ENCODE measurements around the gene PTGS1.

Gene PTGS1

GRCh38 chr9:122376796-122377195 is 6.0 kb downstream of the PTGS1 start:
- DNase-seq, result no peak

GRCh38 chr9:122377241-122378164 is 6.7 kb downstream of the PTGS1 start:
- DNase-seq, result no peak

DNA sequence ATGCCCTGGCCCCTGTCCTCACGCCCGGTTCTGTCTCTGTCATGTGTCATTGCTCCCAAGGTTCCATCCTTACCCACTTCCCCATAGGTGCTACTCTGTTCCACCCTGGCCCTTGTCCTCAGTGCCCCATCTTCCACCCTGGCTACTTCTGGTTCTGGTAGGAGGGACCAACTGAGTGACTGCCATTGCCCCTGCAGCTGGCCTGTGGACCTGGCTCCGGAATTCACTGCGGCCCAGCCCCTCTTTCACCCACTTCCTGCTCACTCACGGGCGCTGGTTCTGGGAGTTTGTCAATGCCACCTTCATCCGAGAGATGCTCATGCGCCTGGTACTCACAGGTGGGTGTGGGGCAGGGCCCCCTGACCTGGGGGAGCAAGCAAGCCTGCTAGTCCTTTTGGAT is 7.4 kb downstream of the PTGS1 start:
- DNase-seq, result no peak

DNA sequence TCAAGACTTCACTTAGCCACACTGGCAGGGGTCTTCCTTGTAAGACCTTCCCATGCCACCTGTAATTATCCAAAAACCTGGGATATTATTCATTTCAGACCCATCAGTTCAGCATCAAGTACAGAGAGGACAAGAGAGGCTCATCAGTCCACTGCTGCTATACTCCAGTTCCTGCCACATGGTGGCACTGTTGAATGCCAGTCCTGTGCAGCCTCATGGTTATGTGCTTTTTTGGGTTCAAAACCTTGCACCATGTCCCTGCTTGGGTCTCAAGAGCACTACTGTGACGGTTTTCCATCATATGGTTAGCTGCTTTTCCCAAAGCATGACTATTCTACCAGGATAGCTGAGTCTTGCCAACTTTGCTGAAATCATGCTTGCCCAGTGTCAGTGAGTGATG is 8.5 kb downstream of the PTGS1 start:
- DNase-seq, result no peak

GRCh38 chr9:122380293-122380692 is 9.5 kb downstream of the PTGS1 start:
- DNase-seq, result no peak

DNA sequence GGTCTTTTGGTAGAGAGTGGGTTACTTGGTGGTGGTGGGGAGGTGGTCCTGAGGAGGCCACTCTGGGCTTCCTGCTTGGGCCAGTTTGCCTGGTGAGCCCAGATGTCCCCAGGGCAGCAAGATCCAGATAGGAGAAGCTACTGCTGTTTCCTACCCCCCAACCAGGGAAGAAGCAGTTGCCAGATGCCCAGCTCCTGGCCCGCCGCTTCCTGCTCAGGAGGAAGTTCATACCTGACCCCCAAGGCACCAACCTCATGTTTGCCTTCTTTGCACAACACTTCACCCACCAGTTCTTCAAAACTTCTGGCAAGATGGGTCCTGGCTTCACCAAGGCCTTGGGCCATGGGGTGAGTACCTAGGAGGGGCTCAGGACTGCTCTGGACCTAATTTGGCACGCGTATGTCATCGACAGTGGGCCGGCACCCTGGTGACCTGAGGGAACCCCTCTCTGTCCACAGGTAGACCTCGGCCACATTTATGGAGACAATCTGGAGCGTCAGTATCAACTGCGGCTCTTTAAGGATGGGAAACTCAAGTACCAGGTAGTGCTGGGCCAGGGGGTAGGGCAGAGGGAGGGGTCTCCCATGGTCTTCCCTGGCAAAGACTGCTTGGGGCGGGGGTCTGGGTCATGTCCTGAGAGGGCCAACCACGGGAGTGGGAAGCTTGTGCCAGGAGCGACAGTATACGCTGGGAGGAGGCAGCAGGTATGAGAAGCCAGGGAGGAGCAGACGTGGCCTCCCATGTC is 10.6 kb downstream of the PTGS1 start:
- no peak for DNase-seq

- no peak for DNase-seq
These were observed 12.4 kb downstream of the PTGS1 start for GRCh38 chr9:122382901-122383850.

- no peak for DNase-seq
These were observed 13.2 kb downstream of the PTGS1 start for GRCh38 chr9:122383992-122384461.

- DNase-seq, result no peak
These were observed 15.6 kb downstream of the PTGS1 start for GRCh38 chr9:122386311-122386872.

DNA sequence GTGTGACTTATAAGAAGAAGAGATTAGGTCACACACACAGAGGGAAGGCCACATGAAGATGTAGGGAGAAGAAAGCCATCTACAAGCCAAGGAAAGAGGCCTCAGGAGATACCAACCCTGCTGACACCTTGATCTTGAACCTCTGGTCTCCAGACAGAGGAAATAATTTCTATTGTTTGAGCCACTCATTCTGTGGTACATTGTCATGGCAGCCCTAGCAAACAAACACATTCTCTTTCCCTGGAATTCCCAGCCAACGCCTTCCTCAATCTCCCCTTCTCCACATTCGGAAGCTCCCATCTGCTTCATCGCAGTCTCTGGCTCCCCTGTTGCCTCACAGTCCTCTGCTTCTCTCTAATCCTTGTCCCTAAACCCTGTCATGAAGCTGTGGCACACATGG is 16.7 kb downstream of the PTGS1 start:
- DNase-seq, result no peak

GRCh38 chr9:122389195-122389594 is 18.4 kb downstream of the PTGS1 start:
- no peak for DNase-seq

DNA sequence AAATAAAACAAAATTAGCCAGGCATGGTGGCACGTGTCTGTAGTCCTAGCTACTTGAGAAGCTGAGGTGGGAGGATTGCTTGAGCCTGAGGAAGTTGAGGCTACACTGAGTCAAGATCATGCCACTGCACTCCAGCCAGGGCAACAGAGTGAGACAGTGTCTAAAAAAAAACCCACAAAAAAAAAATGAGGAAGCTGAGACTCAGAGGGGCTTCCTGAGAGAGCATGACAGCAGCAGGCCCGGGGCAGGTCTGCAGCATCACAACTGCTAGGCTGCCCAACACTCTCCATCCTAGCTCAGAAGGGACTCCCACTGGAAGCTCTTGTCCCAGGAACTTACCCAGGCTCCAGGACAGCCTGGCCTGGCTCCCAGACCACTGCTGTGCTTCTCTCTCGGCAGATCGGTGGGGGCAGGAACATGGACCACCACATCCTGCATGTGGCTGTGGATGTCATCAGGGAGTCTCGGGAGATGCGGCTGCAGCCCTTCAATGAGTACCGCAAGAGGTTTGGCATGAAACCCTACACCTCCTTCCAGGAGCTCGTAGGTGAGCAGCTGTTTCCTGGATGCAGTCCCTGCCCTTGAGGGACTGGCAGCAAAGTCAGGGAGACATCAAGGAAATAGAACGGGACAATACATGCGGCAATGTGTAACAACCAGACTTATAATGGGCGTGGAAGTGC is 19.1 kb downstream of the PTGS1 start:
- no peak for DNase-seq

DNA sequence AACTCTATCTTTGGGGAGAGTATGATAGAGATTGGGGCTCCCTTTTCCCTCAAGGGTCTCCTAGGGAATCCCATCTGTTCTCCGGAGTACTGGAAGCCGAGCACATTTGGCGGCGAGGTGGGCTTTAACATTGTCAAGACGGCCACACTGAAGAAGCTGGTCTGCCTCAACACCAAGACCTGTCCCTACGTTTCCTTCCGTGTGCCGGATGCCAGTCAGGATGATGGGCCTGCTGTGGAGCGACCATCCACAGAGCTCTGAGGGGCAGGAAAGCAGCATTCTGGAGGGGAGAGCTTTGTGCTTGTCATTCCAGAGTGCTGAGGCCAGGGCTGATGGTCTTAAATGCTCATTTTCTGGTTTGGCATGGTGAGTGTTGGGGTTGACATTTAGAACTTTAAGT is 21.5 kb downstream of the PTGS1 start:
- no peak for DNase-seq

DNA sequence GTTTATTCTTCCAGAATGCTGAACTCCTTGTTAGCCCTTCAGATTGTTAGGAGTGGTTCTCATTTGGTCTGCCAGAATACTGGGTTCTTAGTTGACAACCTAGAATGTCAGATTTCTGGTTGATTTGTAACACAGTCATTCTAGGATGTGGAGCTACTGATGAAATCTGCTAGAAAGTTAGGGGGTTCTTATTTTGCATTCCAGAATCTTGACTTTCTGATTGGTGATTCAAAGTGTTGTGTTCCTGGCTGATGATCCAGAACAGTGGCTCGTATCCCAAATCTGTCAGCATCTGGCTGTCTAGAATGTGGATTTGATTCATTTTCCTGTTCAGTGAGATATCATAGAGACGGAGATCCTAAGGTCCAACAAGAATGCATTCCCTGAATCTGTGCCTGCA is 21.9 kb downstream of the PTGS1 start:
- no peak for DNase-seq

DNA sequence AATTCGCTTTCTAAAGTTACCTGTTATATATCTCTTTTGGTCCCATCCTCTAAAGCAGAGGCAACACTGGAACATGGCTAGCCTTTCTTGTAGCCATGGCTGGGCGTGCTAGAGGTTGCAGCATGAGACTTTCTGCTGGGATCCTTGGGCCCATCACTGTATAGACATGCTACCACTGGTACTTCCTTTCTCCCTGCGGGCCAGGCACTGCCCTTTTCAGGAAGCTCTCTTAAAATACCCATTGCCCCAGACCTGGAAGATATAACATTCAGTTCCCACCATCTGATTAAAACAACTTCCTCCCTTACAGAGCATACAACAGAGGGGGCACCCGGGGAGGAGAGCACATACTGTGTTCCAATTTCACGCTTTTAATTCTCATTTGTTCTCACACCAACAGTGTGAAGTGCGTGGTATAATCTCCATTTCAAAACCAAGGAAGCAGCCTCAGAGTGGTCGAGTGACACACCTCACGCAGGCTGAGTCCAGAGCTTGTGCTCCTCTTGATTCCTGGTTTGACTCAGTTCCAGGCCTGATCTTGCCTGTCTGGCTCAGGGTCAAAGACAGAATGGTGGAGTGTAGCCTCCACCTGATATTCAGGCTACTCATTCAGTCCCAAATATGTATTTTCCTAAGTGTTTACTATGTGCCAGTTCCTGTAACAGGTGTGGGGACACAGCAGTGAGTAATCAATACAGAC is 22.6 kb downstream of the PTGS1 start:
- DNase-seq, result no peak

DNA sequence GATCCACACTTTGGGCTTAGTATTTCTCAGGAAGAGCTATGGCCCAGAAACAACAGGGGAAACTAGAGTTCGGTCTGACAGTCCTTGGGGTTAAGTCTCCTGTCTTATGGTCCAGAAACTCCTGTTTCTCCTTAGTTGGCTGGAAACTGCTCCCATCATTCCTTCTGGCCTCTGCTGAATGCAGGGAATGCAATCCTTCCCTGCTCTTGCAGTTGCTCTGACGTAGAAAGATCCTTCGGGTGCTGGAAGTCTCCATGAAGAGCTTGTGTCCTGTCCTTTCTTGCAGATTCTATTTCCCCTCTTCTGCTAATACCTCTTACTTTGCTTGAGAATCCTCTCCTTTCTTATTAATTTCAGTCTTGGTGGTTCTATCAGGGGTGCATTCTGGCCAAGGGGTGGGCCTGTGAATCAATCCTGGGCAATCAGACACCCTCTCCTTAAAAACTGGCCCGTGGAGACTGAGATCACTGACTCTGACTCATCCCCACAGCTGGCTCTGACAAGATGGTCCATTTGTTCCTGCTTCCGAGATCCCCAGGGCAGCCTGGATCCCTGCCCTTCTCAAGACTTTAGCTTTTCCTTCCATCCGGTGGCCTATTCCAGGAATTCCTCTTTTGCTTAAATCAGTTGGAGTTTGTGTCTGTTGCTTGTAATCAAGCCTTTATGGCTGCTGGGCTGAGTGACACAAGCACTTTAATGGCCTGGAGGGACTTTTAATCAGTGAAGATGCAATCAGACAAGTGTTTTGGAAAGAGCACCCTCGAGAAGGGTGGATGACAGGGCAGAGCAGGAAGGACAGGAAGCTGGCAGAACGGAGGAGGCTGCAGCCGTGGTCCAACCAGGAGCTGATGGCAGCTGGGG is 23.7 kb downstream of the PTGS1 start:
- no peak for DNase-seq

DNA sequence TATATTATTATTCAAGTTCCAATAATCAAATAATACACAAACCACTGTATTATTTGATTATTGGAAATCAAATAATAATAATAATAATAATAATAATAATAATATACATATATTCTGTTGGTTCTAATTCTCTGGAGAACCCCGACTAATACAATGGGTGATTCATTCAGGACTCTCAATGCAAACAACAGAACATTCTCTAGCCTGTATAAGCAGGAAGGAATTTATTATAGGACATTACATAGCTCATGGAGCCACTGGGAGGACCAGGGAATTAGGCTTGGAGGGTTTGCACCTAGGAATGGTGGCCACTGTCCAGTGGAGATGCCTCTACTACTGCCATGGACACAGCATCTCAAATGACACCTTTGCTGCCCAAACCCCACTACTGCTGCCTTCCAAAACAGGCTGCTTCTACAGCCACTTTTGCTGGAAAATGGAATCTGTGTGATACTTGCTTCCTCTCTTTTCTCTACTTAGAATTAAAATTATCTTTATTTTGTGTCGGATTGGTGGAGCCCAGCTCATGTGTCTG is 25.9 kb downstream of the PTGS1 start:
- no peak for DNase-seq

- no peak for DNase-seq
These were observed 26.9 kb downstream of the PTGS1 start for GRCh38 chr9:122397749-122398148.

- no peak for DNase-seq
These were observed 27.6 kb downstream of the PTGS1 start for GRCh38 chr9:122398371-122398924.

GRCh38 chr9:122401896-122402295 is 31.1 kb downstream of the PTGS1 start:
- DNase-seq, result no peak

Data from activated effector memory CD4-positive, alpha-beta T cell treated with anti-CD3 and anti-CD28 coated beads, Interleukin-2, amount 50 U/mL, for 16 hours (primary cell).